Suprapubic skin (tissue), 4 donors: Measurements from ENCODE around the gene TSPAN19. TPM values are rescaled to one million over a fixed set of nuclear protein-coding genes. Genes with fewer than 3 reads are reported as not detected.

Experiments
- DNase-seq, 2 donors: peaks; one replicate each; pipeline ENCODE4 v3.0.0-alpha.2; 2019; ENCODE audit warnings: low spot score in 2 of 2
- H3K27ac ChIP-seq: fragments of 200-600 bp; sonication (generic); one replicate; pipeline ENCODE4 v1.5.1; 2019
- H3K27me3 ChIP-seq: fragments of 200-600 bp; sonication (generic); one replicate; pipeline ENCODE4 v1.5.1; 2019
- H3K36me3 ChIP-seq: fragments of 200-600 bp; sonication (generic); one replicate; pipeline ENCODE4 v1.5.1; 2019
- H3K4me1 ChIP-seq: fragments of 200-600 bp; sonication (generic); one replicate; pipeline ENCODE4 v1.5.1; 2019
- H3K4me3 ChIP-seq: fragments of 200-600 bp; sonication (generic); one replicate; pipeline ENCODE4 v1.5.1; 2019; ENCODE audit warnings: mild to moderate bottlenecking
- H3K9me3 ChIP-seq: fragments of 200-600 bp; sonication (generic); one replicate; pipeline ENCODE4 v1.5.1; 2019
- EP300 ChIP-seq: sonication (generic); formaldehyde crosslinking; IDR thresholded peaks from one replicate; pipeline ENCODE4 v1.6.1; 2017; ENCODE audit warnings: antibody characterized with exemption
- POLR2A ChIP-seq, 2 donors: fragments of 450-650 bp; IDR thresholded peaks; one replicate each; pipeline ENCODE4 v1.6.1; 2017; ENCODE audit warnings: antibody characterized with exemption in 2 of 2, mild to moderate bottlenecking in 2 of 2, moderate library complexity in 2 of 2
- POLR2AphosphoS5 ChIP-seq, 3 donors: sonication (generic); formaldehyde crosslinking; IDR thresholded peaks; one replicate each; pipeline ENCODE4 v1.6.1; 2017; ENCODE audit warnings: antibody characterized with exemption in 3 of 3
- WGBS: methylation state at CpG from one replicate; pipeline ENCODE4 v1.1.5; 2018; 5-methylcytosine and 5-hydroxymethylcytosine counted together
- total RNA-seq, 4 donors: library from RNA; depleted of rRNA; stranded (reverse); fragments of >200 nt; gene quantifications; one replicate each; pipeline ENCODE4 v1.1.0, GENCODE V29; 2016
- TF ChIP-seq, protein P1 (sequence below), 2 donors: fragments of 200-600 bp in 1 of 2; fragments of 450-650 bp in 1 of 2; sonication (generic) in 1 of 2; IDR thresholded peaks; one replicate each; pipeline ENCODE4 v1.5.1; 2016 to 2019; ENCODE audit warnings: antibody characterized with exemption in 2 of 2, mild to moderate bottlenecking in 1 of 2, moderate library complexity in 1 of 2

TSPAN19 gene
- total RNA-seq, 4 donors from 2014 or later = not detected

DNA sequence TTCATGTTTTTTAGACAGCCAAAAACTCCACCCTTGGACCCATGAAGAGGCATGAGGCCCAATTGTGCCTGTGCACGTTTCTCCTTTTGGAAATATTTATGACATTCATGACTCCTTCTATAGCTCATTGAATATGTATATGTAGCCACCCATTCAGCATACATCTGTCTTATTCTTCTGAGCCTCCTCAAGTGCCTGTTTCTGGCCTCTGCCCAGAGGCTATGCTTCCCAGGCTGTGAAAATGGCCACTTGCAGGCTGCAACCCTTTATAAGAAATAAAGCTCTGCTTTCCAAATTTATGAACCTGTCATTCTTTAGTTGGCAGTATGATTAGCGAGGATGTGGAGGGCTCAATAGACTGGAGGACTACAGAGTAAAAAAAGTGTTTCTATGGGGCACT, 35.3 kb downstream of the TSPAN19 start:
- no peaks in the 10 kb centered on the region for H3K4me1 ChIP-seq
- TF ChIP-seq, protein P1, sequence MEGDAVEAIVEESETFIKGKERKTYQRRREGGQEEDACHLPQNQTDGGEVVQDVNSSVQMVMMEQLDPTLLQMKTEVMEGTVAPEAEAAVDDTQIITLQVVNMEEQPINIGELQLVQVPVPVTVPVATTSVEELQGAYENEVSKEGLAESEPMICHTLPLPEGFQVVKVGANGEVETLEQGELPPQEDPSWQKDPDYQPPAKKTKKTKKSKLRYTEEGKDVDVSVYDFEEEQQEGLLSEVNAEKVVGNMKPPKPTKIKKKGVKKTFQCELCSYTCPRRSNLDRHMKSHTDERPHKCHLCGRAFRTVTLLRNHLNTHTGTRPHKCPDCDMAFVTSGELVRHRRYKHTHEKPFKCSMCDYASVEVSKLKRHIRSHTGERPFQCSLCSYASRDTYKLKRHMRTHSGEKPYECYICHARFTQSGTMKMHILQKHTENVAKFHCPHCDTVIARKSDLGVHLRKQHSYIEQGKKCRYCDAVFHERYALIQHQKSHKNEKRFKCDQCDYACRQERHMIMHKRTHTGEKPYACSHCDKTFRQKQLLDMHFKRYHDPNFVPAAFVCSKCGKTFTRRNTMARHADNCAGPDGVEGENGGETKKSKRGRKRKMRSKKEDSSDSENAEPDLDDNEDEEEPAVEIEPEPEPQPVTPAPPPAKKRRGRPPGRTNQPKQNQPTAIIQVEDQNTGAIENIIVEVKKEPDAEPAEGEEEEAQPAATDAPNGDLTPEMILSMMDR (IDR thresholded peaks at IDR 0.05) = no peak
- no peak for TF ChIP-seq EP300
- TF ChIP-seq POLR2AphosphoS5 (IDR thresholded peaks at IDR 0.05) = no peak
- no peak for TF ChIP-seq POLR2A (IDR thresholded peaks at IDR 0.05)
- no peaks in the 10 kb centered on the region for H3K36me3 ChIP-seq
- no peak for DNase-seq
- no peaks in the 10 kb centered on the region for H3K9me3 ChIP-seq
- H3K27me3 ChIP-seq = no peaks in the 10 kb centered on the region
- H3K27ac ChIP-seq = no peak overlapping the region
- WGBS = 51% methylated on average over 2 of the region's 2 CpGs
- H3K4me3 ChIP-seq = no peak overlapping the region

DNA sequence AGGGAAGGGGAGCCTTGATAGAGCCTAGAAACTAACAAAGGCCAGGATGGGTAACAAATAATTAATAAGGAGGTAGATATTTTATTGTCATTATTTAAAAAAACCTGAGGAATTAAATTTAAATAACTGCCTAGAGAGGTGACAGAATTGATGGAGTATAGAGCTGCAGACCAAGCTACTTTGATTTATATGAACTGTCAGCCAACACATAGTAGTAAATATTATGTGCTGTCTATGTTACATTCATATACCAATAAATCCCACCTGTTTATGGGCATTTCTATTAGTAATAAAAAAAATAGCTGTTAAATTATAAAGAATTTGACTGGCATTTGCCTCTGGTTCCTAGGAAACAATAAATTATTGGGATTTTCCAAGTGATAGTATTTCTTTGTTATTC, 37.7 kb downstream of the TSPAN19 start:
- Histone ChIP-seq H3K4me3 (no peak overlapping the region), H3K27ac (no peak overlapping the region), H3K36me3 (no peaks in the 10 kb centered on the region), H3K27me3 (no peaks in the 10 kb centered on the region), H3K9me3 (no peaks in the 10 kb centered on the region), H3K4me1 (no peaks in the 10 kb centered on the region)
- no peak for DNase-seq
- no peak for TF ChIP-seq POLR2AphosphoS5 (IDR thresholded peaks at IDR 0.05)
- TF ChIP-seq, protein P1 (IDR thresholded peaks at IDR 0.05) = no peak
- TF ChIP-seq POLR2A (IDR thresholded peaks at IDR 0.05) = no peak
- TF ChIP-seq EP300 = no peak

DNA sequence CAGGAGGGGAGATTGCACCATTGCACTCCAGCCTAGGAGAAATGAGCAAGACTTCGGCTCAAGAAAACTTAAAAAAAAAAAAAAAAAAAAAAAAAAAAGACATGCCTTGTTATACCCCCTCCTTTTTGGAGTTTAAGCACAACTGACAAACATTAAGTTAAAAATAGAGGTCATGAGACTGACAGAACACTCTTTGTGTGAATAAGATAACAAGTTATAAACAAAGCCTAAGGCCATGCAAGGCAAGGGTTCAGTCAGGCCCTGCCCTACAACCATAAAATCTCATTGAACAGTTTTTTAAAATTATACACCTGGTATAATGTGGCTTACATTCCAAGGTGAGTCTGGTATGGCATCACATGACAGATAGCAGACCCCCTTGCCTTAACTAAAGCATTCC, 39.3 kb downstream of the TSPAN19 start:
- Histone ChIP-seq H3K4me3 (no peak overlapping the region), H3K27me3 (no peaks in the 10 kb centered on the region), H3K9me3 (no peaks in the 10 kb centered on the region), H3K4me1 (no peaks in the 10 kb centered on the region), H3K36me3 (no peaks in the 10 kb centered on the region), H3K27ac (no peak overlapping the region)
- WGBS = 76% methylated on average over 1 of the region's 1 CpG
- DNase-seq = no peak
- TF ChIP-seq EP300 (no peak), POLR2A (IDR thresholded peaks at IDR 0.05) (no peak), POLR2AphosphoS5 (IDR thresholded peaks at IDR 0.05) (no peak)
- TF ChIP-seq, protein P1 (IDR thresholded peaks at IDR 0.05) = no peak

DNA sequence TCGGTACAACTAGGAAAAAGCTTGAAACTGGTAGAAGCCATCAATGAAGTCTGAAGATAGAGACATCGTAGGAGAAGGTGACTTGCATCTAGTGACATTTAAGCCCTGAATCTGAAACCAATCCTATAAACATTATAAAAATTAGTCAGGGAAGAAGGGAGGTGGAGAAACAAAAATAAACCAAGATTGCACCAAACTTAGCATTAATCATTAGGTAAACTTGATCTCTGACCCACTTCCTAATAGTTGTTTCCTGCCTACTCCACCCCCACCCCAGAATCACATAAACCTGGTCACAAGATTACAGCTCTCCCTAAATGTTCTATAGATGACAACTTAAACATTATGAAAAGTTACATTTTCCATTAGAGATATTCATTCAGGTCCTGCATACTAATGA, 40.4 kb downstream of the TSPAN19 start:
- Histone ChIP-seq H3K4me3 (no peak overlapping the region), H3K27ac (no peak overlapping the region), H3K36me3 (no peaks in the 10 kb centered on the region), H3K4me1 (no peaks in the 10 kb centered on the region), H3K9me3 (no peaks in the 10 kb centered on the region), H3K27me3 (no peaks in the 10 kb centered on the region)
- TF ChIP-seq, protein P1 (IDR thresholded peaks at IDR 0.05) = no peak
- TF ChIP-seq POLR2AphosphoS5 (IDR thresholded peaks at IDR 0.05) = no peak
- no peak for TF ChIP-seq POLR2A (IDR thresholded peaks at IDR 0.05)
- no peak for TF ChIP-seq EP300
- no peak for DNase-seq
- WGBS = 92% methylated on average over 2 of the region's 2 CpGs

DNA sequence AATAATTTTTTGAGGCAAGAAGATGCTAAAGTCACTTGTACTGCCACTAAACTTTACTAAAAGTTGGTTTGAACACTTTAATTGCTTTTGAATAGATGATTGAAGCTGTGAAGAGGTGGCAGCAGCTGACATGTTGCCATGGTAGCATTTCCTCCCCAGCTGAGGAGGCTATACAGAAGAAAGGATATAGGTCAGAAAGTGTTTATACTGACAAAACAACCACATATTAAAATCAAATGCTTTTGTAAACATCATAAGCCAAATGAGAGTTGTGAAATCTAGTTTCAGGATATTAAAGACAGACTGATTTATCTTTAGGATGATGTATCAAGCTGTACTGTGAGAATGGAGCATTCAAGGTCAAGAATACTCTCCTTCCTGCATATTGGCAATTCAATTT, 41.7 kb downstream of the TSPAN19 start:
- Histone ChIP-seq H3K4me3 (no peak overlapping the region), H3K9me3 (no peaks in the 10 kb centered on the region), H3K36me3 (no peaks in the 10 kb centered on the region), H3K27ac (no peak overlapping the region), H3K4me1 (no peaks in the 10 kb centered on the region), H3K27me3 (no peaks in the 10 kb centered on the region)
- no peak for DNase-seq
- TF ChIP-seq POLR2AphosphoS5 (IDR thresholded peaks at IDR 0.05) (no peak), EP300 (no peak), POLR2A (IDR thresholded peaks at IDR 0.05) (no peak)
- TF ChIP-seq, protein P1 (IDR thresholded peaks at IDR 0.05) = no peak
